Measurements from ENCODE around the gene RAD51B.
A peak's percentile ranks its signal among the peaks of the same experiment; 100 is the strongest.

RAD51B gene

GRCh38 chr14:68718023-68718990 lies 898.7 kb downstream of the RAD51B start:
- FAIRE-seq (no peak), DNase-seq (ENCODE audit: insufficient read length, low spot score) (no peak)
- peak; percentile 0 for TF ChIP-seq CTCF (IDR thresholded peaks at IDR 0.05; ENCODE audit: insufficient read depth, missing control alignments)

GRCh38 chr14:68719634-68720384 lies 900.2 kb downstream of the RAD51B start:
- FAIRE-seq (no peak), DNase-seq (ENCODE audit: insufficient read length, low spot score) (no peak)
- no peak for TF ChIP-seq CTCF (IDR thresholded peaks at IDR 0.05; ENCODE audit: insufficient read depth, missing control alignments)

- TF ChIP-seq CTCF (IDR thresholded peaks at IDR 0.05; ENCODE audit: insufficient read depth, missing control alignments) = no peak
- FAIRE-seq = no peak
- no peak for DNase-seq (ENCODE audit: insufficient read length, low spot score)
Observed at GRCh38 chr14:68722186-68722585, 902.6 kb downstream of the RAD51B start.

- no peak for DNase-seq (ENCODE audit: insufficient read length, low spot score)
- FAIRE-seq = no peak
- no peak for TF ChIP-seq CTCF (IDR thresholded peaks at IDR 0.05; ENCODE audit: insufficient read depth, missing control alignments)
Observed at GRCh38 chr14:68722968-68723566, 903.5 kb downstream of the RAD51B start.

- no peak for DNase-seq (ENCODE audit: insufficient read length, low spot score)
Observed at GRCh38 chr14:68723808-68724268, 904.3 kb downstream of the RAD51B start.

GRCh38 chr14:68724914-68725313 lies 905.3 kb downstream of the RAD51B start:
- no peak for FAIRE-seq
- no peak for DNase-seq (ENCODE audit: insufficient read length, low spot score)
- no peak for TF ChIP-seq CTCF (IDR thresholded peaks at IDR 0.05; ENCODE audit: insufficient read depth, missing control alignments)

More at GRCh38 chr14:68723808-68724268, 904.3 kb downstream of the RAD51B start:
- no peak for FAIRE-seq
- TF ChIP-seq CTCF (IDR thresholded peaks at IDR 0.05; ENCODE audit: insufficient read depth, missing control alignments) = no peak
